ENCODE measurements around the gene LMF1. TPM values are rescaled to one million over a fixed set of nuclear protein-coding genes. Genes with fewer than 3 reads are reported as not detected.

The LMF1 gene
- total RNA-seq, 3 donors from 2014 or later (not counting 1 experiment from before 2014, with no cell fraction given): 28.2 to 42.2 (median 41.2) TPM

DNA sequence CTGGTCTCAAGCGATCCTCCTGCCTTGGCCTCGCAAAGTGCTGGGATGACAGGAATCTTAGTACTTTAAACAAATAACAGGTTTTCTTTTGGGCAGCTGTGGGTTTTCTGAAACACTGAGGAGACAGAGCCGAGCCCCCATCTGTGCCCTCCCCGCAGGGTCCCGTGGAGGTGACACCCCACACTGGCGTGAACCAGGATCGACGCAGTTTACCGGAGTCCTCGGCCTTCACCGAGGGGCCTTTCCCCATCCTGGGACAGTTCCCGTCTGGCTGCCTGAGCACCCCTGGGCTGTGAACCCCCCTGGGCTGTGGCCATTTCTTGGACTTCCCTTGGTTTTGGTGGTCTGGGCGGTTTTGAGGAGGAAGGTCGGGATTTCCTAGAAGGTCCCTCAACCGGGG, 154.9 kb downstream of the LMF1 start:
- Histone ChIP-seq H3K9me3 (ENCODE audit: control insufficient read depth, insufficient read depth, low read length) (no peaks in the 10 kb centered on the region), H3K36me3 (ENCODE audit: control insufficient read depth, insufficient read depth, low read length) (no peaks in the 10 kb centered on the region), H3K4me3 (ENCODE audit: low read length) (no peak overlapping the region), H3K27me3 (ENCODE audit: control insufficient read depth, insufficient read depth, low read length) (peaks cover 16% of the 10 kb centered on the region), H3K27ac (ENCODE audit: low read length) (no peak overlapping the region), H3K4me1 (ENCODE audit: control insufficient read depth, insufficient read depth, low read length) (peaks cover 10% of the 10 kb centered on the region)
- no peak overlapping the region for H3K4me3 Mint-ChIP-seq
- ATAC-seq (no peak), DNase-seq (no peak)
- H3K27ac Mint-ChIP-seq: no peak overlapping the region
- peaks cover 0 to 5% of the 10 kb centered on the region in 2 donors for H3K4me1 Mint-ChIP-seq
- H3K27me3 Mint-ChIP-seq (ENCODE audit: low read depth in 2 of 2): peaks cover 13 to 22% of the 10 kb centered on the region in 2 donors
- TF ChIP-seq, protein P1, sequence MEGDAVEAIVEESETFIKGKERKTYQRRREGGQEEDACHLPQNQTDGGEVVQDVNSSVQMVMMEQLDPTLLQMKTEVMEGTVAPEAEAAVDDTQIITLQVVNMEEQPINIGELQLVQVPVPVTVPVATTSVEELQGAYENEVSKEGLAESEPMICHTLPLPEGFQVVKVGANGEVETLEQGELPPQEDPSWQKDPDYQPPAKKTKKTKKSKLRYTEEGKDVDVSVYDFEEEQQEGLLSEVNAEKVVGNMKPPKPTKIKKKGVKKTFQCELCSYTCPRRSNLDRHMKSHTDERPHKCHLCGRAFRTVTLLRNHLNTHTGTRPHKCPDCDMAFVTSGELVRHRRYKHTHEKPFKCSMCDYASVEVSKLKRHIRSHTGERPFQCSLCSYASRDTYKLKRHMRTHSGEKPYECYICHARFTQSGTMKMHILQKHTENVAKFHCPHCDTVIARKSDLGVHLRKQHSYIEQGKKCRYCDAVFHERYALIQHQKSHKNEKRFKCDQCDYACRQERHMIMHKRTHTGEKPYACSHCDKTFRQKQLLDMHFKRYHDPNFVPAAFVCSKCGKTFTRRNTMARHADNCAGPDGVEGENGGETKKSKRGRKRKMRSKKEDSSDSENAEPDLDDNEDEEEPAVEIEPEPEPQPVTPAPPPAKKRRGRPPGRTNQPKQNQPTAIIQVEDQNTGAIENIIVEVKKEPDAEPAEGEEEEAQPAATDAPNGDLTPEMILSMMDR (IDR thresholded peaks at IDR 0.05): no peak
- intact Hi-C loops (cut with micrococcal nuclease): no loop called here
- WGBS (ENCODE audit: insufficient coverage): 90% methylated on average over 15 of the region's 15 CpGs
- no peaks in the 10 kb centered on the region for H3K9me3 Mint-ChIP-seq
- no peaks in the 10 kb centered on the region for H3K36me3 Mint-ChIP-seq

DNA sequence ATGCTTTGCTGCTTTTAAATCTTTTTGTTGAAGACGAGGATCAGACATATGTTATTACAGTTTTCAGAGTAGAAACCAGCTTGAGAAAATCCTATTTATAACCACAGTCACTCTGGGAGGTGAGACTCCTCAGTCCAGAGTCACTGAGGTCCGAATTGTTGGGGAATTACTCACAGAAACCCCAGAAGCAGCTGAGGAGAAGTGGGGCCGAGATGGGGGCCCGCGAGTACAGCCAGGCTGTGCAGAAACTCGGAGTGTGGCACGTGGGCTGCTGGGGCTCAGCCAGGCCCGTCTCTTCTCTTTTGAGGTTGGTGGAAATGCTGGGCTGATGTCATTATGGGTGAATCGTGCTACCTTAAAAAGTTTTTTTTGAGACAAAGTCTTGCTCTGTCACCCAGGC, 155.8 kb downstream of the LMF1 start:
- 82% methylated on average over 9 of the region's 9 CpGs for WGBS (ENCODE audit: insufficient coverage)
- Mint-ChIP-seq H3K27ac (no peak overlapping the region), H3K9me3 (no peaks in the 10 kb centered on the region), H3K27me3 (ENCODE audit: low read depth in 2 of 2) (peaks cover 13 to 19% of the 10 kb centered on the region in 2 donors), H3K4me1 (peaks cover 0 to 5% of the 10 kb centered on the region in 2 donors), H3K36me3 (no peaks in the 10 kb centered on the region), H3K4me3 (no peak overlapping the region)
- Histone ChIP-seq H3K27ac (ENCODE audit: low read length) (no peak overlapping the region), H3K27me3 (ENCODE audit: control insufficient read depth, insufficient read depth, low read length) (peaks cover 16% of the 10 kb centered on the region), H3K4me1 (ENCODE audit: control insufficient read depth, insufficient read depth, low read length) (peaks cover 10% of the 10 kb centered on the region), H3K4me3 (ENCODE audit: low read length) (no peak overlapping the region), H3K9me3 (ENCODE audit: control insufficient read depth, insufficient read depth, low read length) (no peaks in the 10 kb centered on the region), H3K36me3 (ENCODE audit: control insufficient read depth, insufficient read depth, low read length) (no peaks in the 10 kb centered on the region)
- TF ChIP-seq, protein P1 (IDR thresholded peaks at IDR 0.05): no peak
- ATAC-seq (no peak), DNase-seq (no peak)
- intact Hi-C loops (cut with micrococcal nuclease): no loop called here

DNA sequence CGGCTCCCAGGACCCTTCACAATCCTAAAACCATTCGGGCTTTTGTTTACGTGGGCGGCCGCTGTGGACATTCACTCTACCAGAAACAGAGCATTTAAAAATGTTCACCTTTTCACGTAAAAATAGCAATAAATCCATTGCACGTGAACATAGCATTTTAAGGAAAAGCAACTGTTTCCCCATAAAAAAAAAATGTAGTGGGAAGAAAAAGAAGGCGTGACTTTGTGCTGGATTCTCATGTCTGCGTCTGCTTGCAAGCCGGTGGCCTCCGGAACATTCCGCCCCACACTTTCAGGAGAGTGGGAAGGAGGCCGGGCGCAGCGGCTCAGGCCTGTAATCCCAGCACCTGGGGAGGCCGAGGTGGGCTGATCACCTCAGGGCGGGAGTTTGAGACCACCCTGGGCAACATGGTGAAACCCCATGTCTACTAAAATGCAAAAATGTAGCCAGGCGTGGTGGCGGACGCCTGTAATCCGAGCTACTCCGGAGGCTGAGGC, 156.8 kb downstream of the LMF1 start:
- ATAC-seq (no peak), DNase-seq (no peak)
- Mint-ChIP-seq H3K4me1 (peaks cover 0 to 5% of the 10 kb centered on the region in 2 donors), H3K36me3 (no peaks in the 10 kb centered on the region), H3K27ac (no peak overlapping the region), H3K4me3 (no peak overlapping the region), H3K27me3 (ENCODE audit: low read depth in 2 of 2) (peaks cover 13 to 19% of the 10 kb centered on the region in 2 donors), H3K9me3 (no peaks in the 10 kb centered on the region)
- TF ChIP-seq, protein P1 (IDR thresholded peaks at IDR 0.05): no peak
- no peak overlapping the region for H3K4me3 ChIP-seq (ENCODE audit: low read length)
- intact Hi-C loops (cut with micrococcal nuclease): no loop called here
- 66% methylated on average over 21 of the region's 22 CpGs for WGBS (ENCODE audit: insufficient coverage)
- no peaks in the 10 kb centered on the region for H3K9me3 ChIP-seq (ENCODE audit: control insufficient read depth, insufficient read depth, low read length)
- H3K36me3 ChIP-seq (ENCODE audit: control insufficient read depth, insufficient read depth, low read length): no peaks in the 10 kb centered on the region
- H3K27me3 ChIP-seq (ENCODE audit: control insufficient read depth, insufficient read depth, low read length): peaks cover 16% of the 10 kb centered on the region
- no peak overlapping the region for H3K27ac ChIP-seq (ENCODE audit: low read length)
- H3K4me1 ChIP-seq (ENCODE audit: control insufficient read depth, insufficient read depth, low read length): peaks cover 4% of the 10 kb centered on the region

All from natural killer cell (primary cell).